NCI-H510A treated with DMSO at 0.1 percent for 48 hours (cell line): Measurements from ENCODE around the gene BDH1.
"Not testable (repeated sequence)": the region's sequence is repeated elsewhere in the genome, so short reads cannot be mapped to it uniquely, and the experiment has no call there.

ENCODE experiments used
- DNase-seq: peaks from one replicate; lab custom pipeline; 2025; lab: John Stamatoyannopoulos, UW

BDH1 gene

GRCh38 chr3:197577366-197578074 is 21.8 kb upstream of the BDH1 start:
- DNase-seq: no peak

- DNase-seq: no peak
Measured at GRCh38 chr3:197576838-197577237, 21.1 kb upstream of the BDH1 start.

- no peak for DNase-seq
Measured at GRCh38 chr3:197575362-197575761, 19.6 kb upstream of the BDH1 start.

- DNase-seq: not testable (repeated sequence)
Measured at GRCh38 chr3:197574396-197574991, 18.7 kb upstream of the BDH1 start.

- DNase-seq: no peak
Measured at GRCh38 chr3:197573048-197573767, 17.4 kb upstream of the BDH1 start.

- DNase-seq: not testable (repeated sequence)
Measured at GRCh38 chr3:197571880-197572172, 16.1 kb upstream of the BDH1 start.

- DNase-seq: not testable (repeated sequence)
Measured at GRCh38 chr3:197571074-197571879, 15.5 kb upstream of the BDH1 start.

GRCh38 chr3:197569433-197569832 is 13.7 kb upstream of the BDH1 start:
- DNase-seq: not testable (repeated sequence)

GRCh38 chr3:197567904-197568681 is 12.3 kb upstream of the BDH1 start:
- DNase-seq: no peak

- DNase-seq: not testable (repeated sequence)
Measured at GRCh38 chr3:197566155-197566554, 10.4 kb upstream of the BDH1 start.

- no peak for DNase-seq
Measured at GRCh38 chr3:197564097-197564843, 8.5 kb upstream of the BDH1 start.

- no peak for DNase-seq
Measured at GRCh38 chr3:197562398-197563251, 6.9 kb upstream of the BDH1 start.

- DNase-seq: no peak
Measured at GRCh38 chr3:197561926-197562325, 6.2 kb upstream of the BDH1 start.

GRCh38 chr3:197559651-197560050 is 3.9 kb upstream of the BDH1 start:
- no peak for DNase-seq

GRCh38 chr3:197554562-197555280 is 1.0 kb downstream of the BDH1 start:
- DNase-seq: peak; percentile 97

- DNase-seq: no peak
Measured at GRCh38 chr3:197554196-197554561, 1.6 kb downstream of the BDH1 start.

GRCh38 chr3:197552198-197552597 is 3.6 kb downstream of the BDH1 start:
- no peak for DNase-seq

- no peak for DNase-seq
Measured at GRCh38 chr3:197550489-197550888, 5.3 kb downstream of the BDH1 start.

- no peak for DNase-seq
Measured at GRCh38 chr3:197549261-197549885, 6.4 kb downstream of the BDH1 start.
